ENCODE measurements around the gene TTC17. TPM values are rescaled to one million over a fixed set of nuclear protein-coding genes. Genes with fewer than 3 reads are reported as not detected.

TTC17 gene
- total RNA-seq, 1 experiment from 2014 or later = 42.1 TPM

GRCh38 chr11:43376594-43376993 lies 17.9 kb downstream of the TTC17 start:
- Histone ChIP-seq H3K36me3 (ENCODE audit: low read depth, low read length) (peaks cover 14% of the 10 kb centered on the region), H3K4me2 (ENCODE audit: low read length) (peak overlapping the region; percentile 77), H3F3A (ENCODE audit: low read length, unreplicated experiment) (no peaks in the 10 kb centered on the region), H3K9ac (ENCODE audit: low read length) (0 out of 2 replicates have a peak overlapping the region, but pooled peaks have one; percentile 14), H4K20me1 (ENCODE audit: low read length) (0 out of 2 replicates have a peak, but pooled peaks cover 5% of the 10 kb centered on the region), H3K27me3 (ENCODE audit: low read length) (no peaks in the 10 kb centered on the region), H3K27ac (ENCODE audit: low read length) (peak overlapping the region; percentile 64), H2AFZ (ENCODE audit: low read length) (no peak overlapping the region), H3K79me2 (ENCODE audit: low read length) (peaks cover 47% of the 10 kb centered on the region), H3K9me3 (ENCODE audit: low read length) (no peaks in the 10 kb centered on the region), H3K4me1 (ENCODE audit: insufficient read depth, low read length) (peaks cover 15% of the 10 kb centered on the region), H3K4me3 (ENCODE audit: low read length) (peak overlapping the region; percentile 43; the same call in 1 of the 2 replicates), H3K9me2 (replicated peaks; ENCODE audit: low read length) (no peaks in the 10 kb centered on the region)
- no TSS peak for BruUV-seq (replicated peaks)
- intact Hi-C loops (cut with micrococcal nuclease) = loop anchor here (1.0 kb wide), 1 partner anchor 18 kb away; the partner anchor contains the start of gene TTC17
- no peak for TF ChIP-seq EZH2phosphoT487 (IDR thresholded peaks at IDR 0.05; ENCODE audit: borderline replicate concordance, low read length)
- TF ChIP-seq EZH2 (IDR thresholded peaks at IDR 0.05; ENCODE audit: low read length, unreplicated experiment) = no peak
- TF ChIP-seq CTCF (conservative IDR thresholded peaks at IDR 0.05; ENCODE audit: low read depth, low read length) = no peak
- peak; percentile 86 for DNase-seq
- POLR2A ChIA-PET (ENCODE audit: unreplicated experiment) = interaction anchor here (1.0 kb wide), 1 partner anchor 17 kb away, joined by 7 read pairs; the partner anchor contains the start of gene TTC17
- CTCF ChIA-PET = no interaction called here
- peak; percentile 97 for ATAC-seq

GRCh38 chr11:43377389-43377788 lies 18.7 kb downstream of the TTC17 start:
- no peak for ATAC-seq
- CTCF ChIA-PET = interaction anchor here (0.6 kb wide), 1 partner anchor 420 kb away, joined by 4 read pairs; no protein-coding TSS in a partner anchor

More at GRCh38 chr11:43377389-43377788, 18.7 kb downstream of the TTC17 start:
- Histone ChIP-seq H4K20me1 (ENCODE audit: low read length) (0 out of 2 replicates have a peak, but pooled peaks cover 5% of the 10 kb centered on the region), H3F3A (ENCODE audit: low read length, unreplicated experiment) (no peaks in the 10 kb centered on the region), H3K9me2 (replicated peaks; ENCODE audit: low read length) (no peaks in the 10 kb centered on the region), H3K9me3 (ENCODE audit: low read length) (no peaks in the 10 kb centered on the region), H3K4me3 (ENCODE audit: low read length) (no peak overlapping the region), H3K79me2 (ENCODE audit: low read length) (peaks cover 42% of the 10 kb centered on the region), H3K9ac (ENCODE audit: low read length) (no peak overlapping the region), H3K4me2 (ENCODE audit: low read length) (no peak overlapping the region), H3K27ac (ENCODE audit: low read length) (no peak overlapping the region), H3K4me1 (ENCODE audit: insufficient read depth, low read length) (peaks cover 15% of the 10 kb centered on the region), H2AFZ (ENCODE audit: low read length) (no peak overlapping the region), H3K36me3 (ENCODE audit: low read depth, low read length) (peaks cover 14% of the 10 kb centered on the region), H3K27me3 (ENCODE audit: low read length) (no peaks in the 10 kb centered on the region)
- no peak for DNase-seq
- POLR2A ChIA-PET (ENCODE audit: unreplicated experiment) = no interaction called here
- intact Hi-C loops (cut with micrococcal nuclease) = no loop called here
- TF ChIP-seq EZH2phosphoT487 (IDR thresholded peaks at IDR 0.05; ENCODE audit: borderline replicate concordance, low read length) = no peak
- no peak for TF ChIP-seq CTCF (conservative IDR thresholded peaks at IDR 0.05; ENCODE audit: low read depth, low read length)
- no peak for TF ChIP-seq EZH2 (IDR thresholded peaks at IDR 0.05; ENCODE audit: low read length, unreplicated experiment)
- BruUV-seq (replicated peaks) = no TSS peak

Data from PC-3 (cell line).